Umbilical cord (tissue), 2 donors: Measurements from ENCODE around the gene LAMC2. TPM values are rescaled to one million over a fixed set of nuclear protein-coding genes. Genes with fewer than 3 reads are reported as not detected.
"Not testable (repeated sequence)": the region's sequence is repeated elsewhere in the genome, so short reads cannot be mapped to it uniquely, and the experiment has no call there.

Experiments
- DNase-seq: peaks from one replicate; pipeline ENCODE4 v3.0.0-alpha.2; 2015; ENCODE audit warnings: low spot score
- total RNA-seq: library from RNA; depleted of rRNA; stranded (reverse); fragments of >200 nt; gene quantifications from one replicate; pipeline ENCODE4 v1.2.3, GENCODE V29; 2014; ENCODE audit warnings: low replicate concordance; ENCODE audit not compliant: insufficient read depth

Gene LAMC2
- total RNA-seq, 1 donor from 2014 or later = 34.2 TPM

DNA sequence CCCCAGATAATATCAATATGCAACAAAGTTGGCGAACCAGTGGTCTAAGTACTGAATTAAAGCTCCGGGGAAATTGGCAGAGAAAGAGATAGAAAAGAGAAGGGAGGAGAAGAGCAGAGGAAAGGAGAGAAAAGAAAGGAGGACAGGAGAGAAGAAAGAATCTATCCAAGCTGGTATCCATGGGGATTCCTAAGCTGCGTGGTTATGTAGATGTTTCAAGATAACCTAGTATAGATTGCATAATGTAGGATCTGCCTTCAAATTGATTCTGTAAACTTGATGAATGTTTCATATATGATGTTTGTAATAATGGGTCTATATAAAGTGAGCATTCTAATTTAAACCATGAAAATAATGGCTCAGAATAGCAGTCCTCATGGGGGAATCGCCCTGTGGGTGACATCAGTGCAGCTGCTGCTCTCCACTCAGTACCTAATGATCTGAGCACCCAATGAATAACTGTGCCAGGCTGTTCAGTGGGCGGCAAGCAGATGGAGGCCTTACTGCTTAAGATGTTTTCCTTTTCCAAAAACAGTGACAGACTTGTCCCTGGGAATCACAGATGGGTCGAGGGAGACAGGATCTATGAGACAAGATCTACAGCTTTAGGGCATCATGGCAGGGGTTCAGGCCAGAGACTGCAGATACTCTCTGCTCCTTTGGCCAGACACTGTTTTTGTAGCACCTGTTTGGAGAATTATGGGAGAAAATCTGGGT lies 78.0 kb downstream of the LAMC2 start:
- DNase-seq = no peak

DNA sequence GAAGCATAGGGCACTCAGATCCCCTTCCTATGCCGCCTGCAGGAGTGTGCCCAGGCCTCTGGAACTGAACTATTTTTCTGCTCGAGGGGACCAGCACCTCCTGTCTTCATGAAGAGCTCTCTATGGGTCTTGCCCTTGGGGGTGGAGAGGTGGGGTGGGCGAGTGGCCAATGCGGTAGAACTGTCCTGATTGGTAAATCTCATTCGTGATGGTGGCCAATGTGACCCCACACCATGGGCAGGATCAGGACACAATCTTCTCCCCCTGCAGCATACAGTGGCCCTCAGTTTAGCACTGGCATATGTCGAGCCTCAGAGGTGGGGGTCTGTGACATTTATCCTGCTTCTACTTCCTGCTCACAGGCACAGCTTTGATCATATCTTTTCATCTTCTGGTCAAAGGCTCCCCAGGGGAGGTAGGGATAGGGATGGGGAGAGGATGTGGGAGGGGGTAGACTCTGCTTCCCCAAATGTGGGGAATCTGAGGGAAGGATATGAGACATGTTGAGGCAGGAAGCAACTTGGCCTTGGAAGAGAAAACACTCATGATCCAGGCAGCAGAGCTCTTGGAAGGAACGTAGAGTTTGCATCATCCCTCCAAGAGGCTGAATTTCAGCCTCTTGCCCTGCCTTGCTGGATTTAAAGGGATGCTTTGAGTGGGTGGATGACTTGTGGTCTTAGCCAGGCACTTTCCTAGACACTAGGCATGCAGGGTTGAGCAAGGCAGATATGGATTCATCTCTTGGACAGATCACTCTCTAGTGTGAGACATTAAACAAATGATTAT lies 81.8 kb downstream of the LAMC2 start:
- peak; percentile 58 for DNase-seq

- DNase-seq = peak; percentile 56
Observed at GRCh38 chr1:183270541-183271141, 84.6 kb downstream of the LAMC2 start.

DNA sequence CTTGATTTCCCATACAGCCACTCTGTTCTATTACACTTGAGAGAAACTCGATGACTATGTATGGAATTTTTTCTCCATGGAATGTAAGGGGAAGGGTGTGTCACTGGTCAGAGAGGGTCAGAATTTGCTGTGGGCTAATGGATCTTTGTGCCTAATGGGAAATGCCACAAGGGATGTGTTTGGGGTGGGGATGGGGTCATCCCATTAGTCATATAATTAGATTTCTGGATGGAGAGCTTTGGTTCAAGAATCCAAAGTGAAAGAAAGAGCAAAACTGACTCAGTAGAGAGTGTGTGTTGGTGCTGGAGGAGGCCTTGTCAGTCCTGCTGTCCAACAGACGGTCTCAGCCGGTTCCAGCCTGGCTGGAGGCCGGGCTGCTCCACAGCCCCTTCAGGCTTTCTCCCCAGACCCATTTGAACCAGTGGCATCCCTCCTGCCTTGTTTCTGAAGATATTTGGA lies 86.4 kb downstream of the LAMC2 start:
- no peak for DNase-seq

DNA sequence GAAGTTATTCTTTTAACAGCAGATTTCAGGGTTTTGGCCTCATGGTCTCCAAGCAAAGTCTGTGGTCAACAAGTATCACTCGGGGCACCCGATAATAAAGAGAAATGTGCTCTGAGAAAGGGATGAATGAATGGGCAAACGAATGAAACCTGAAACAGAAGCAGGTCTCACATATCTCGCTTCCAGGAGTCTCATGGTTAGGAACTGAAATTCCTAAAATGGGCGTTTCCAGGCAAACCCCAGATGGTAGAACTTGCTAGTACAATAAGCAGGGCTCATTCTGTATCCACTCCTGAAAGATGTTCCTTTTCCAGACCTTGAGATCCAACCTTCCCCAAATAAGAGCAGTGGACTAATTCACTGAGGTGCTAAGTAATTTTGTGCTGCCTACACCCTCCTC lies 87.2 kb downstream of the LAMC2 start:
- DNase-seq = no peak

GRCh38 chr1:183273984-183274383 lies 87.9 kb downstream of the LAMC2 start:
- not testable (repeated sequence) for DNase-seq

GRCh38 chr1:183274836-183275235 lies 88.8 kb downstream of the LAMC2 start:
- DNase-seq = no peak

- no peak for DNase-seq
Observed at GRCh38 chr1:183275322-183275721, 89.3 kb downstream of the LAMC2 start.

DNA sequence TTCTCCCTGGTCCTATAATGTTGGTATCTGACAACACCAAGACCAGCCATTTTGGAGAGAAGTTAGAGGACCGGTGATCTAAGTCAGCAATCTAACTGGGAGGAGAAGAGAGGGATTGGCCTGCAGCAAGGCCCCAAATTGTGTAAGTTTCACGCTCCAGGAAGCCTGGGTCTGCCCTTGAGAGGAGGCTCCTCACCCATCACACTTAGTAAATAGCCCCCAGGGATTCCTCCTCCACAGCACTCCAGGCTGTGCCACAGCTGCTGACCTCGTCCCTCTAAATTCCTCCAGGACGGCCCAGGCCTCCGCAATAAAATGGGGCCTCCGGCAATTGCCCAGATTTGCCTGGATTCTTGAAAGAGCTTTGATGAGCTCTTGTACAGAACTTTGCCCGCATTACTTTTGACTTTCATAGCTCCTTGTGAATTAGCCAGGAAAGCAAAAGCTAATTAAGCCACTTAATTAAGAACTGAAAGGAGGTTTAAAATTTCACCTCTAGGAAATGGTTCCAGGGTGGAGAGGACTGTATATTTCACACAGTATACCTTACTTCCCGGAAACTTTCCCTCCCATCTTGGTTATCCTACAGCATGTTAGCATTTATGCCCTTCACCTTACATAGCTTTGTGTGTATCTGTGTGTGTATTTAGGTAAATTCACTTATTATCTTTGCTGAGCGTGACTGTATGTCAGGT lies 90.5 kb downstream of the LAMC2 start:
- DNase-seq = no peak

DNA sequence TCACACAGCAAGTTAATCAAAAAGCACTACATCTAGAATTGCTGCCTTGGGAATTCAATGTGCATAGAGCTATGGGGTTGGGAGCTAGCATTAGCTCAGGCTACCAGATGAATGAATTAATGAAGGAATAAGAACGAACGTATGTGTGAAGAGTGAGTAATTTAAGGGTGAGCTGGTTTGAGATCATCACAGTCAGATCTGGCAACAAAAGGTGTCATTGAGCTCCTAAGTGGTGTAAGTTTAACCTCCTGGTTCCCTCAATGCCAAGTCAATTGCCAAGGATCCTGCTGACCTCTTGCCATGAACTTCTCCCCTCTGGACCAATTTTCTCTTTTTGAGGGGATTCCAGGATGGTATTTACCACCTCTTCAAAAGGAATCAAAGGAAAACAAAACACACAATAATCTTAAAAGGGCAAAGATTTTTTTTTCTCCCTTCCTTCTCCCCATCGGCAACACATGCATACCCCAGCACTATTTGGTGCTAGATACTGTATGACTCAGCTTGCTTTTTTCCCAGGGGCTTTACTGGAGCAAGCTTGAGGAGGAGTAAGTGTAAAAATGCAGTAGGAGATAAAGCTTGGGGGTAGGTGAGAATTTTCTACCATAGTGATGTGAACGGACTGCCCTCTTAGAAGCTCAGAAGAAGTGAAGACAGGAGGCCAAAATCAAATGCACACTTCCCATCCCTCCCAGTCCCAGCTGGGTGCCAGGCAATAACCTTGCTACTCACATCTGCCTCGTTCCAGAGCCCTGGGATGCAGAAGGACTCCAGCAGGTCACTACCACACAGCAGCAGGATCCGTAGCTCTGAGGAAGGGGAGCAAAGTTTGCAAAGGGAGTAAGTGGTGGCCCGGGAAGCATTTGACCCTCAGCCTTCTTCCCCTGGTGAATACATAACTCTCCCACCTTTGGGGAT lies 92.0 kb downstream of the LAMC2 start:
- DNase-seq = no peak

DNA sequence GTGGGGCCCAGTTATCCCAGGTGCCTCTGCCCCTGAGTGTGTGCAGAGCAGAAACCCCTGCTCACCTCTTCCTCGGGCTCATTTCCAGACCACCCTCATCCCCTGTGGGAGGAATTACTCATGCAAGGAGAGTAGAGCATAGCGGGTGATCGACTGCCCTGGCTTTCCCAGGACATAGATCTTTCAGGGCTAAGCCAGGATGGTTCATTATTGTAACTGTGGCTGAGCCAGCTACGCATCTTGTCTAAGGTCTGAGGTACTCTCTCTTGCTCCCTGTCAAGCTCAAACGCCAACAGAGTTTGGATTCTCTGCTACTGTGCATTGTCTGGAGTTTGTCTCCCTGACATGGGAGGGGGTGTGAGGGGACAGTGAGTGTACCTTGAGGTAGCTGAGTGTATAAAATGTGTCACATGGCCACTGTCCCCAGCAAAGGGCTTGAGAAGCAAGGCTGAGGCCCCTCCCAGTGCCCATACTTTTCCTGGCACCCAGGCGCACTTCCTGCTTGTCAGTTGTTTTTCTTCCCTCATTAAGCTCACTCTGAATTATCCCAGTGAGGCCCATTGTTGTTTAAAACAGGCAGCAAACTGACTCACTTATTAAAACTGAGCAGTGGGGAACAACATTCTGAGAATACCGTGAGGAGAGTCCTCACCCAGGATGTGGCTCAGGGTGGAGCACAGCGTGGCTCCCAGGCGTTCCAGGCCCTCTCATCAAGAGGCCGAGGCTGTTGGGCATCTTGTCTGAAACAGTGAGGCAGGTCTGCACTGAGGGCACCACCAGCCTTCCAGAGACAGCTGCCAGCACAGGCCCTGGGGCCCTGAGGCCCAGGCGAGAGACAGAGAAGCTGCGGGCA lies 92.9 kb downstream of the LAMC2 start:
- DNase-seq = no peak

- DNase-seq = no peak
Observed at GRCh38 chr1:183279835-183280234, 93.8 kb downstream of the LAMC2 start.

- DNase-seq = no peak
Observed at GRCh38 chr1:183281039-183281438, 95.0 kb downstream of the LAMC2 start.

GRCh38 chr1:183281553-183282091 lies 95.6 kb downstream of the LAMC2 start:
- peak; percentile 95 for DNase-seq

- no peak for DNase-seq
Observed at GRCh38 chr1:183282101-183282855, 96.2 kb downstream of the LAMC2 start.

DNA sequence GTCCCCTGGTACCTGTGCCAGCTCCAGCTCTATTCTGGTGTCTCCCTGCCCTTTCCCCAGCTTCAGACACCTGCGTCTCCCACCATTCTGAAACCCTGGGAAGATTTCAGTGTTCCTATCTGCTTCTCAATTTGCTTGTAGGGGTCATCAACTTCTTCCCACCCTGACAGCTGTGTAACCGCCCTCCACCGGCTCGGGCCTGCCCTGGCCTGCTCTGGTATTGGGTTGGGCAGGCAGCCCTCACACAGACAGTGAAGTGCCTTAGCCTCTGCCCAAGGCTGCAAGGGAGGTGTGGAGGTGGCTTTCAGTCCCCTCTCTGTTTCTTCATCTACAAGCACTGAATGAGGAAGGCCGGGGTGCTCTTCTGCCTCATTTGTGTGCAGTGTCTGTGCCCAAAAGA lies 97.2 kb downstream of the LAMC2 start:
- peak; percentile 28 for DNase-seq

DNA sequence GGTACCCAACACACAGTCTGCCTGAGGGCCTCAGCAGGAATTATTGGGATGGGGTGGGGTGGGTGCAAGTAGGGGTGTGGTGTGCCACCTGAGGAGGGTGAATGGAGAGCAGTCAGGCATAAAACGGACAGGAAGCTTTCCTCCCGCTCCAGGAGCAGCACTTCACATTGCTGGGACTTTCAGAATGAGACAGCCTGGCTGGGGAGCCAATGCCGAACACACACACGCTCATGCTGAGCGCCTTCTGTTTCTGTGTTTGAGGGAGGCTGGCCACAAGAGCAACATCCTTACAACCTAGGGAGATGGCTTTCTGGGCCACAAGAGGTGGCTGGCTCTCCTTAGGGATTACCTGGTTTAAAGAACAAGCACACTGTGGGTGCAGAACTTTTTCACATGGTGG lies 98.0 kb downstream of the LAMC2 start:
- DNase-seq = no peak

DNA sequence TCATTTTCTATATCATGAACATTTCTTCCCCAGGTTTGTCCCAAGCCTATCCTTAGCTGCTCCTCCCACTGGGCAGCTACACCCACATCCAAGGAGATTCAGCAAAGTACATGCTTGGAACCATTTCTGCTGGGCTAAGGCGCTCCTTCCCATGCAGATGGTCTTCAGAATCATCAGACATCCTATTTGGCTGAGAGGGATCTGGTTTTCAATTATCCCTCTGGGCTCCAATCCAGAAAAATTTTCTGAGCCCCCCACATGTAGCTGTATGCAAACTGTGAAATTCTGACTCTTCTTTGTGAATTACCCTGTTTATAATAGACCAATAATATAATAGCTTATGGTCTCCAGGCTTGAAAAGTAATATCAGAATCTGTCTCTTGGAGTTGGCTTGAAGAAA lies 99.2 kb downstream of the LAMC2 start:
- no peak for DNase-seq

DNA sequence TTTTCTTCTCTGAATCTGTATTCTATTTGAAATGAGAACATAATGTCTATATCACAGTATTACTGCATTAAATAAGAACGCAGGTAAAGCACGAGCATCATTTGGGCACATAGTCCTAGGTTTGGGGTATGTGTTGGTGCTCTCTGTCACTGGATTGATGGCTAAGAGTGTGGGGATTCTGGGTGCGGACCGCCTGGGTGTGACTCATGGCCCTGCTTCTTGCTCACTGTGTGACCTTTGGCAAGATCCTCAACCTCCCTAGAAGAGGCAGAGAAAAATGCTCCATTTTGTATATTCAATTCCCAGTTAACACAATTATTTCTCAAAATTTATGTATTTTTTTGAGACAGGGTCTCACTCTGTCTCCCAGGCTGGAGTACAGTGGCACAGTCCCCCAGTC lies 99.7 kb downstream of the LAMC2 start:
- DNase-seq = no peak
